HepG2 (cell line): ENCODE results near the gene TUT1. TPM values are rescaled to one million over a fixed set of nuclear protein-coding genes. Genes with fewer than 3 reads are reported as not detected.
A peak's percentile ranks its signal among the peaks of the same experiment; 100 is the strongest.

ENCODE experiments used
- ATAC-seq: fragments of 200-7000 bp; cut with Tn5 transposase; 3 replicates; pipeline ENCODE4 v1.9.1; 2020; ENCODE audit warnings: mild to moderate bottlenecking, moderate library complexity
- BruUV-seq: library from RNA; stranded (reverse); fragments of 400-500 nt; replicated peaks from 2 replicates; lab custom pipeline; 2021; lab: Mats Ljungman, UMichigan
- CTCF ChIA-PET: fragments of 300-600 bp; formaldehyde crosslinking; extraction: SDS; loops from one replicate; lab custom pipeline; 2021; ENCODE audit warnings: low total read pairs, inconsistent platforms, low intra/inter-chr PET ratio; lab: Yijun Ruan, JAX
- POLR2A ChIA-PET: fragments of 350-600 bp; sonication (Branson Sonifier 250); formaldehyde crosslinking; loops from one replicate; lab custom pipeline; 2020; ENCODE audit warnings: antibody characterized with exemption, inconsistent platforms; lab: Yijun Ruan, JAX
- DNase-seq: peaks from one replicate; pipeline ENCODE4 v3.0.0-alpha.2; 2015; ENCODE audit warnings: low spot score
- FAIRE-seq: peaks from 3 replicates; lab custom pipeline; 2011; peaks lifted over from hg19 to GRCh38; lab: Jason Lieb, UNC
- H2AFZ ChIP-seq: one replicate; pipeline ENCODE4 v1.6.1; 2011; ENCODE audit warnings: low read length, inconsistent platforms
- H3K27ac ChIP-seq: fragments of 300-600 bp; 3 replicates; pipeline ENCODE4 v1.8.0; 2011; ENCODE audit warnings: mixed run types, mild to moderate bottlenecking, mixed read lengths, low read length, inconsistent platforms; ENCODE audit not compliant: insufficient read depth; ENCODE audit errors: extremely low read length
- H3K27me3 ChIP-seq, 2 experiments: fragments of 200-600 bp in 1 of 2; 2 replicates in 1 of 2; 3 replicates in 1 of 2; pipeline versions ENCODE4 v1.6.0 to v1.8.0; 2011; ENCODE audit warnings: low read length in 2 of 2, mild to moderate bottlenecking in 2 of 2, moderate library complexity in 2 of 2, inconsistent platforms in 1 of 2; ENCODE audit not compliant: insufficient read depth in 2 of 2, control insufficient read depth in 1 of 2
- H3K36me3 ChIP-seq, 2 experiments: fragments of 200-600 bp in 1 of 2; replicated peaks in 1 of 2; 2 replicates in 1 of 2; 3 replicates in 1 of 2; pipeline versions ENCODE4 v1.5.1 to v1.8.0; 2011; ENCODE audit warnings: low read length in 2 of 2, inconsistent platforms in 1 of 2; ENCODE audit not compliant: insufficient read depth in 2 of 2, control insufficient read depth in 1 of 2
- H3K4me1 ChIP-seq: 2 replicates; pipeline ENCODE4 v1.5.1; 2012; ENCODE audit warnings: low read length, inconsistent platforms; ENCODE audit not compliant: insufficient read depth
- H3K4me2 ChIP-seq: 2 replicates; pipeline ENCODE4 v1.6.0; 2011; ENCODE audit warnings: low read depth, low read length, inconsistent platforms
- H3K4me3 ChIP-seq, 3 experiments: fragments of 200-600 bp in 1 of 3; sonication (generic), shearing (Covaris generic) in 1 of 3; replicated peaks in 1 of 3; 2 replicates each; pipeline ENCODE4 v1.5.1; 2011 to 2016; ENCODE audit warnings: low read length in 3 of 3, inconsistent platforms in 2 of 3, low read depth in 2 of 3, mild to moderate bottlenecking in 2 of 3, control low read depth in 1 of 3, mixed read lengths in 1 of 3; ENCODE audit not compliant: insufficient read depth in 1 of 3
- H3K79me2 ChIP-seq: one replicate; pipeline ENCODE4 v1.6.1; 2011; ENCODE audit warnings: low read length, inconsistent platforms; ENCODE audit not compliant: insufficient read depth
- H3K9ac ChIP-seq: 2 replicates; pipeline ENCODE4 v1.6.0; 2011; ENCODE audit warnings: mild to moderate bottlenecking, low read depth, low read length, inconsistent platforms; ENCODE audit not compliant: insufficient read depth
- H3K9me3 ChIP-seq: 2 replicates; pipeline ENCODE4 v1.5.1; 2012; ENCODE audit warnings: mild to moderate bottlenecking, low read length
- H4K20me1 ChIP-seq: 2 replicates; pipeline ENCODE4 v1.6.0; 2011; ENCODE audit warnings: inconsistent platforms, mild to moderate bottlenecking, low read length, moderate library complexity; ENCODE audit not compliant: insufficient read depth
- ADNP ChIP-seq: sonication (generic); formaldehyde crosslinking; IDR thresholded peaks from 2 replicates; pipeline ENCODE4 v1.4.0; 2020; ENCODE audit warnings: missing genetic modification reagents
- ELF4 ChIP-seq: sonication (generic); formaldehyde crosslinking; IDR thresholded peaks from 2 replicates; pipeline ENCODE4 v1.5.0; 2020; ENCODE audit warnings: missing genetic modification reagents, mild to moderate bottlenecking, moderate library complexity, borderline replicate concordance
- HNF4A ChIP-seq: sonication (generic); formaldehyde crosslinking; IDR thresholded peaks from 2 replicates; pipeline ENCODE4 v1.4.0; 2020; ENCODE audit warnings: missing genetic modification reagents
- KLF6 ChIP-seq: IDR thresholded peaks from 2 replicates; pipeline ENCODE4 v1.8.0; 2016; ENCODE audit warnings: missing biosample characterization, missing genetic modification reagents
- MATR3 ChIP-seq: sonication (generic); formaldehyde crosslinking; IDR thresholded peaks from 2 replicates; pipeline ENCODE4 v1.4.0; 2020; ENCODE audit warnings: missing genetic modification reagents
- RAD21 ChIP-seq: fragments of 450-650 bp; formaldehyde crosslinking; IDR thresholded peaks from 2 replicates; pipeline ENCODE4 v1.5.0; 2020; ENCODE audit warnings: mild to moderate bottlenecking
- RORA ChIP-seq: sonication (generic); formaldehyde crosslinking; IDR thresholded peaks from 2 replicates; pipeline ENCODE4 v1.5.0; 2020; ENCODE audit warnings: mild to moderate bottlenecking, missing genetic modification reagents, moderate library complexity
- ZBTB38 ChIP-seq: sonication (generic); formaldehyde crosslinking; IDR thresholded peaks from 2 replicates; pipeline ENCODE4 v1.5.1; 2020; ENCODE audit warnings: mild to moderate bottlenecking, missing genetic modification reagents
- ZNF12 ChIP-seq: sonication (generic); formaldehyde crosslinking; IDR thresholded peaks from 2 replicates; pipeline ENCODE4 v1.5.0; 2020; ENCODE audit warnings: missing genetic modification reagents
- ZNF138 ChIP-seq: sonication (generic); formaldehyde crosslinking; IDR thresholded peaks from 2 replicates; pipeline ENCODE4 v1.5.0; 2020; ENCODE audit warnings: mild to moderate bottlenecking, low read depth, missing genetic modification reagents
- ZNF33B ChIP-seq: sonication (generic); formaldehyde crosslinking; IDR thresholded peaks from 2 replicates; pipeline ENCODE4 v1.5.1; 2020; ENCODE audit warnings: mild to moderate bottlenecking, missing genetic modification reagents
- ZNF557 ChIP-seq: sonication (generic); formaldehyde crosslinking; IDR thresholded peaks from 2 replicates; pipeline ENCODE4 v1.4.0; 2020; ENCODE audit warnings: missing genetic modification reagents
- ZNF607 ChIP-seq: sonication (generic); formaldehyde crosslinking; IDR thresholded peaks from 2 replicates; pipeline ENCODE4 v1.5.1; 2020; ENCODE audit warnings: missing genetic modification reagents, mild to moderate bottlenecking, borderline replicate concordance
- ZNF746 ChIP-seq: sonication (generic); formaldehyde crosslinking; IDR thresholded peaks from 2 replicates; pipeline ENCODE4 v1.8.0; 2022; ENCODE audit warnings: mild to moderate bottlenecking, missing genetic modification reagents
- WGBS: methylation state at CpG from one replicate; pipeline ENCODE4 v1.1.6; 2017; ENCODE audit warnings: low lambda C conversion rate; 5-methylcytosine and 5-hydroxymethylcytosine counted together
- in situ Hi-C: cut with HindIII; loops from 2 replicates; pipeline ENCODE4 v1.10.0; 2017; ENCODE audit warnings: low pct_unique_long_range_greater_than_20kb; ENCODE audit not compliant: extremely low pct_ligation_motif_present
- intact Hi-C: fragments of 100-400 bp; cut with micrococcal nuclease; formaldehyde crosslinking; loops from one replicate; pipeline ENCODE4 v1.10.0; 2022; ENCODE audit not compliant: unreplicated experiment
- polyA plus RNA-seq, 8 experiments: library from polyadenylated mRNA; depleted of rRNA in 3 of 8; stranded (reverse) in 7 of 8; unstranded in 1 of 8; fragments of >200 nt; fragmentation: Illumina TruSeq in 4 of 8; extraction: Trizol in 4 of 8; gene quantifications; 2 replicates each; pipeline versions ENCODE4 v1.2.1 to v1.2.3, GENCODE V29; 2011 to 2016; ENCODE audit warnings: low read depth in 4 of 8, missing spikeins in 1 of 8, mixed read lengths in 1 of 8; ENCODE audit not compliant: insufficient read depth in 1 of 8
- total RNA-seq, 5 experiments: library from RNA; depleted of rRNA; stranded (reverse); fragments of >200 nt; fragmentation: Illumina TruSeq; extraction: Trizol; gene quantifications; 2 replicates each; pipeline ENCODE4 v1.2.3, GENCODE V29; 2016; ENCODE audit warnings: low read depth in 1 of 5
- TF ChIP-seq, protein P1 (sequence below): sonication (generic); formaldehyde crosslinking; IDR thresholded peaks from 2 replicates; pipeline ENCODE4 v1.9.0; 2022; ENCODE audit warnings: missing genetic modification reagents, mild to moderate bottlenecking, borderline replicate concordance
- TF ChIP-seq, protein P2 (sequence below): sonication (generic); formaldehyde crosslinking; IDR thresholded peaks from 2 replicates; pipeline ENCODE4 v1.4.0; 2020; ENCODE audit warnings: missing genetic modification reagents, low read depth, mild to moderate bottlenecking, borderline replicate concordance
- TF ChIP-seq, protein P3 (sequence below): sonication (generic); formaldehyde crosslinking; IDR thresholded peaks from 2 replicates; pipeline ENCODE4 v1.4.0; 2020; ENCODE audit warnings: missing genetic modification reagents
- TF ChIP-seq, protein P4 (sequence below): sonication (generic); formaldehyde crosslinking; IDR thresholded peaks from 2 replicates; pipeline ENCODE4 v1.5.0; 2020; ENCODE audit warnings: missing genetic modification reagents, mild to moderate bottlenecking, borderline replicate concordance

The TUT1 gene
- total and polyA plus RNA-seq, 2 of the 13 experiments (the other 11 are each of a cell fraction or from before 2014, with no cell fraction given), result 9.7 to 14.3 TPM

DNA sequence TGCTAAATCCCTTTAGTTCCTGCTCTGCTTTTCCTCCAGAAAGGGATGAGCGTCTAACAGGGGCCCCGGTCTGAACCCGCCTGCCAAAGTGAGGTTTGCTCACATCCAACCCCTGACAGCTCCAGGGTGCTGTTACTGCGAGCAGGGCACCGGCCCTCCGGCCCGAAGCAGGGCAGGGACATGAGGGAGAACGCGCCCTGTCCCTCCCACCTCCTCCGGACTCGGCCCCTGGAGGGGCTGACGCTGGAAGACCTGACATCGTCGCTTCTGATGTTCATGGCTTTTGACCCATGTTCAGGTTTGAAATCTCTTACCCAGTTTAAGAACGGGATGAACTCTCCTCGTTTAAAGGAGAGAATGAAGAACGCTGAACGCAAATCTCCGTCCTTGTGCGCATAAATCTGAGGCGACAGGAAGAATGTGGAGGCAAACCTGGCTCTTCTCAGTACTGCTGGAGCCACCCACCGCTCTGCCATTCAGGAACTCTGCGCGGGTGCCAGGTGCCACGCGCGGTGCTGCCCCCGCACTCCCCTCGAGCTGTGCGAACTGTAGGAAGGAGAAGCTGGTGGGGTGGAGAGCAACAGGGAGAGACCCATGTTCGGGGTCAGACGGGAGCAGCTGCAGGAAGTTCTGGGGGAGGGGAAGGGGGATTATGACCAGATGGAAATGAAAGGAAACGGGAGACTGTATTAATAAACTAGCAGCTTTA, 16.8 kb downstream of the TUT1 start (continued):
- TF ChIP-seq ZNF746 (peak; percentile 46; the same call in 1 of the 2 replicates), ZNF557 (CRISPR knock-in tag) (no peak), ELF4 (CRISPR knock-in tag) (0 out of 2 replicates have a peak, but pooled peaks have one; percentile 33), ZNF12 (CRISPR knock-in tag) (no peak)
- TF ChIP-seq, protein P1, sequence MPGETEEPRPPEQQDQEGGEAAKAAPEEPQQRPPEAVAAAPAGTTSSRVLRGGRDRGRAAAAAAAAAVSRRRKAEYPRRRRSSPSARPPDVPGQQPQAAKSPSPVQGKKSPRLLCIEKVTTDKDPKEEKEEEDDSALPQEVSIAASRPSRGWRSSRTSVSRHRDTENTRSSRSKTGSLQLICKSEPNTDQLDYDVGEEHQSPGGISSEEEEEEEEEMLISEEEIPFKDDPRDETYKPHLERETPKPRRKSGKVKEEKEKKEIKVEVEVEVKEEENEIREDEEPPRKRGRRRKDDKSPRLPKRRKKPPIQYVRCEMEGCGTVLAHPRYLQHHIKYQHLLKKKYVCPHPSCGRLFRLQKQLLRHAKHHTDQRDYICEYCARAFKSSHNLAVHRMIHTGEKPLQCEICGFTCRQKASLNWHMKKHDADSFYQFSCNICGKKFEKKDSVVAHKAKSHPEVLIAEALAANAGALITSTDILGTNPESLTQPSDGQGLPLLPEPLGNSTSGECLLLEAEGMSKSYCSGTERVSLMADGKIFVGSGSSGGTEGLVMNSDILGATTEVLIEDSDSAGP, result peak; percentile 64
- TF ChIP-seq, protein P2, sequence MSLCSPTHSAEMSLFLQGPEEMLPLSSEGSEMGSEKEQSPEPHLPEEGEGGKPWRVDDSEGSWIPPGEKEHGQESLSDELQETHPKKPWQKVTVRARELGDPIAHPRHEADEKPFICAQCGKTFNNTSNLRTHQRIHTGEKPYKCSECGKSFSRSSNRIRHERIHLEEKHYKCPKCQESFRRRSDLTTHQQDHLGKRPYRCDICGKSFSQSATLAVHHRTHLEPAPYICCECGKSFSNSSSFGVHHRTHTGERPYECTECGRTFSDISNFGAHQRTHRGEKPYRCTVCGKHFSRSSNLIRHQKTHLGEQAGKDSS, result peak; percentile 47; the same call in 1 of the 2 replicates

DNA sequence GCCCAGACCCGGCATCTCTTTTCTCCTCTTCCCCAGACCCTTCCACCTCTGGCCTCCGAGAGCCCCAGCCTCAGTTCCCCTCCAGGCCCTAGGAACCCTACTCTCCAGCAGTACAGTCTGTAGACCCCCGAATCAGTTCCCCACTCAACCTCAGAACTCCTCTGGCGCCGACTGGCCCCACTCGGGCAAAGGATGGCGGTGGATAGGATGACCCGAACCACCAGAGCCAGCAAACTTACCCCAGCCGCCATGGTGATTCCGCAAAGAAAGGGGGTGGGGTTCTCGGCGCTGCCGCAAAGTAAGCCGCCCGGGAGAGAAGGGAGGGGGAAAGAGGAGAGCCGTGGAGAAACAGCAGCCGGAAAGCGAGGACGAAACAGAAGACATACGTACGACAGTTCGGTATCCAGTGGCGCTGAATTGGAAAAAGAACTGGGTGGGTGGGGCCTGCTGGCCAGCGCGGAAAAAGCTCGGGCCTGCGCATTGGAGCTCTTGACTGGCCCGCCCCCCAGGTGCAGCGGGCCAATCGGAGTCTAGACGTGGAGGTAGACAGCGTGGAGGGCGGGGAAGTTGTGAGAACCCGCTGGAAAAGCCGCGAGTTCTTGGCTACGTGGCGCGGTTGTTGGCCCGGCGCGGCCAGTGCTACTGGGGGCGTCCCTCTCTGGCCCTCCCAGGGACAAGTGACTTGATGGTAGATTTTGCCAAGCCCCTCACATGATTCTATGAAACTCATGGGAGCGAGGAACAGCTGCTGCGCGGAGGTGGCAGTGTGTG, 17.5 kb downstream of the TUT1 start, which contains the start of gene EEF1G:
Gene EEF1G, minus strand, starts transcription at position 300 of the 771 bp plus-strand sequence. Its CDS starts 49 bp downstream, at position 251.
- Histone ChIP-seq H3K4me1 (peaks cover 63% of the 10 kb centered on the region), H2AFZ (no peak within 1 kb of the TSS), H3K9me3 (no peaks in the 10 kb centered on the region), H3K27me3 (no peaks in the 10 kb centered on the region; a peak in 1 of 5 replicates), H3K4me2 (peak within 1 kb of the TSS; percentile 89), H3K4me3 (peak within 1 kb of the TSS; percentile 80 to 96 (median 95)), H3K36me3 (peaks cover 19 to 59% of the 10 kb centered on the region in 2 experiments), H3K79me2 (peaks cover 62% of the 10 kb centered on the region), H4K20me1 (peaks cover 8% of the 10 kb centered on the region; the same call in 1 of the 2 replicates), H3K27ac (peak within 1 kb of the TSS; percentile 85), H3K9ac (peak within 1 kb of the TSS; percentile 98)
- POLR2A ChIA-PET, result interaction anchor here (0.6 to 5.0 kb wide), 47 partner anchors 8 to 267 kb away, joined by 3 to 160 read pairs (median 6); partner anchors contain the start of genes AHNAK, B3GAT3, C11orf98 and CSKMT
- CTCF ChIA-PET, result no interaction called here
- peak; percentile 99 for DNase-seq
- FAIRE-seq, result peak; percentile 96
- BruUV-seq, result no TSS peak
- WGBS, result 1% methylated on average over 40 of the region's 46 CpGs
- in situ Hi-C loops, result no loop called here
- peak; percentile 93 for ATAC-seq
- intact Hi-C loops, result no loop called here
- peak; percentile 84; the same call in 1 of the 2 replicates for TF ChIP-seq KLF6 (CRISPR knock-in tag)
- no peak; the same call in 1 of the 2 replicates for TF ChIP-seq ZNF33B (CRISPR knock-in tag)
- no peak for TF ChIP-seq ZNF138 (CRISPR knock-in tag)
- TF ChIP-seq, protein P3, sequence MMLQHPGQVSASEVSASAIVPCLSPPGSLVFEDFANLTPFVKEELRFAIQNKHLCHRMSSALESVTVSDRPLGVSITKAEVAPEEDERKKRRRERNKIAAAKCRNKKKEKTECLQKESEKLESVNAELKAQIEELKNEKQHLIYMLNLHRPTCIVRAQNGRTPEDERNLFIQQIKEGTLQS (CRISPR knock-in tag), result no peak
- TF ChIP-seq ADNP (CRISPR knock-in tag), result no peak
- TF ChIP-seq, protein P4, sequence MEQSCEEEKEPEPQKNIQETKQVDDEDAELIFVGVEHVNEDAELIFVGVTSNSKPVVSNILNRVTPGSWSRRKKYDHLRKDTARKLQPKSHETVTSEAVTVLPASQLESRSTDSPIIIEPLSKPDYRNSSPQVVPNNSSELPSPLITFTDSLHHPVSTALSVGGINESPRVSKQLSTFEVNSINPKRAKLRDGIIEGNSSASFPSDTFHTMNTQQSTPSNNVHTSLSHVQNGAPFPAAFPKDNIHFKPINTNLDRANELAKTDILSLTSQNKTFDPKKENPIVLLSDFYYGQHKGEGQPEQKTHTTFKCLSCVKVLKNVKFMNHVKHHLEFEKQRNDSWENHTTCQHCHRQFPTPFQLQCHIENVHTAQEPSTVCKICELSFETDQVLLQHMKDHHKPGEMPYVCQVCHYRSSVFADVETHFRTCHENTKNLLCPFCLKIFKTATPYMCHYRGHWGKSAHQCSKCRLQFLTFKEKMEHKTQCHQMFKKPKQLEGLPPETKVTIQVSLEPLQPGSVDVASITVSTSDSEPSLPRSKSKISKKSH, result peak; percentile 57; the same call in 1 of the 2 replicates
- TF ChIP-seq MATR3 (CRISPR knock-in tag), result no peak
- TF ChIP-seq ZNF607 (CRISPR knock-in tag), result peak; percentile 18; the same call in 1 of the 2 replicates
- TF ChIP-seq RORA (CRISPR knock-in tag), result no peak
- TF ChIP-seq HNF4A (CRISPR knock-in tag), result no peak
- TF ChIP-seq RAD21, result no peak
- TF ChIP-seq ZBTB38 (CRISPR knock-in tag), result no peak; the same call in 1 of the 2 replicates
